ENCODE data around the gene CLEC2B. TPM values are rescaled to one million over a fixed set of nuclear protein-coding genes. Genes with fewer than 3 reads are reported as not detected.

Gene CLEC2B
- total and polyA plus RNA-seq, 8 donors = 0.87 to 30.1 (median 9.6) TPM

- no peaks in the 10 kb centered on the region for H3K9me3 ChIP-seq
- TF ChIP-seq CTCF (IDR thresholded peaks at IDR 0.05) = no peak
- no peak for TF ChIP-seq EP300 (IDR thresholded peaks at IDR 0.05)
- TF ChIP-seq POLR2AphosphoS5 (IDR thresholded peaks at IDR 0.05) = no peak
- no peak for TF ChIP-seq POLR2A (IDR thresholded peaks at IDR 0.05)
Measured at GRCh38 chr12:9809338-9809737, 59.8 kb downstream of the CLEC2B start.

GRCh38 chr12:9808504-9808903 lies 60.6 kb downstream of the CLEC2B start:
- TF ChIP-seq POLR2AphosphoS5 (IDR thresholded peaks at IDR 0.05) = no peak
- no peak for TF ChIP-seq EP300 (IDR thresholded peaks at IDR 0.05)
- TF ChIP-seq POLR2A (IDR thresholded peaks at IDR 0.05) = no peak
- TF ChIP-seq CTCF (IDR thresholded peaks at IDR 0.05) = no peak
- DNase-seq = no peak
- 60 to 65% (median 62%) methylated on average over 3 of the region's 3 CpGs for WGBS, 5 donors

More at GRCh38 chr12:9809338-9809737, 59.8 kb downstream of the CLEC2B start:
- intact Hi-C loops (cut with DNase I; ENCODE audit: low total_unique reads) = no loop called here
- Histone ChIP-seq H3K27me3 (peaks cover 0 to 11% (median 0%) of the 10 kb centered on the region in 3 donors), H3K27ac (no peak overlapping the region), H3K4me1 (peaks cover 0 to 12% (median 2%) of the 10 kb centered on the region in 4 donors), H3K4me3 (no peak overlapping the region), H3K36me3 (no peaks in the 10 kb centered on the region)
- 58 to 83% (median 71%) methylated on average over 4 of the region's 4 CpGs for WGBS, 5 donors
- DNase-seq = no peak

GRCh38 chr12:9806714-9807113 lies 62.4 kb downstream of the CLEC2B start:
- no peaks in the 10 kb centered on the region for H3K36me3 ChIP-seq
- H3K4me1 ChIP-seq = peaks cover 0 to 6% (median 0%) of the 10 kb centered on the region in 4 donors
- no peak overlapping the region for H3K4me3 ChIP-seq
- intact Hi-C loops (cut with DNase I; ENCODE audit: low total_unique reads) = no loop called here
- TF ChIP-seq POLR2AphosphoS5 (IDR thresholded peaks at IDR 0.05) = no peak
- TF ChIP-seq CTCF (IDR thresholded peaks at IDR 0.05) = no peak
- no peak for TF ChIP-seq POLR2A (IDR thresholded peaks at IDR 0.05)
- TF ChIP-seq EP300 (IDR thresholded peaks at IDR 0.05) = no peak
- DNase-seq = no peak
- no peaks in the 10 kb centered on the region for H3K9me3 ChIP-seq
- H3K27ac ChIP-seq = no peak overlapping the region
- H3K27me3 ChIP-seq = no peaks in the 10 kb centered on the region
- 73 to 87% (median 80%) methylated on average over 4 of the region's 4 CpGs for WGBS, 5 donors

More at GRCh38 chr12:9808504-9808903, 60.6 kb downstream of the CLEC2B start:
- no peaks in the 10 kb centered on the region for H3K9me3 ChIP-seq
- H3K4me1 ChIP-seq = peaks cover 0 to 6% (median 0%) of the 10 kb centered on the region in 4 donors
- no peak overlapping the region for H3K27ac ChIP-seq
- H3K36me3 ChIP-seq = no peaks in the 10 kb centered on the region
- intact Hi-C loops (cut with DNase I; ENCODE audit: low total_unique reads) = no loop called here
- H3K27me3 ChIP-seq = peaks cover 0 to 3% (median 0%) of the 10 kb centered on the region in 3 donors
- no peak overlapping the region for H3K4me3 ChIP-seq

- Histone ChIP-seq H3K27me3 (no peaks in the 10 kb centered on the region), H3K9me3 (no peaks in the 10 kb centered on the region), H3K4me1 (peaks cover 0 to 6% (median 0%) of the 10 kb centered on the region in 4 donors), H3K36me3 (no peaks in the 10 kb centered on the region), H3K27ac (no peak overlapping the region), H3K4me3 (no peak overlapping the region)
- intact Hi-C loops (cut with DNase I; ENCODE audit: low total_unique reads) = no loop called here
- TF ChIP-seq CTCF (IDR thresholded peaks at IDR 0.05) (no peak), POLR2A (IDR thresholded peaks at IDR 0.05) (no peak)
- no peak for DNase-seq
- 88 to 95% (median 91%) methylated on average over 2 of the region's 2 CpGs for WGBS, 5 donors
Measured at GRCh38 chr12:9805883-9806282, 63.3 kb downstream of the CLEC2B start.

Other genes starting within 250 kb of the CLEC2B start
- gene CLEC2D, start 199.6 kb downstream of the CLEC2B start, total RNA-seq = 10 to 100 TPM in 4 of 5 donors, not detected in 1; 21.1 to 90.2 (median 32.0) TPM
- 1 to 10 TPM; 2.2 to 6.4 (median 5.1) TPM for gene CLEC2D, start 199.6 kb downstream of the CLEC2B start, polyA plus RNA-seq
- gene CLECL1, start 136.3 kb downstream of the CLEC2B start, total RNA-seq = 1 to 10 TPM in 1 of 5 donors, not detected in 4; 1.7 TPM
- 1 to 10 TPM in 2 of 3 donors, not detected in 1; 1.0 to 3.5 TPM for gene CLECL1, start 136.3 kb downstream of the CLEC2B start, polyA plus RNA-seq
- gene CD69, start 108.5 kb downstream of the CLEC2B start, total RNA-seq = 10 to 100 TPM in 2 of 5 donors, 1 to 10 TPM in 2, not detected in 1; 2.2 to 15.4 (median 10.0) TPM
- 1 to 10 TPM; 2.1 to 3.4 (median 2.9) TPM for gene CD69, start 108.5 kb downstream of the CLEC2B start, polyA plus RNA-seq
- gene KLRF1, start 41.9 kb downstream of the CLEC2B start, total RNA-seq = 1 to 10 TPM in 2 of 5 donors, not detected in 3; 2.2 to 4.5 TPM
- 1 to 10 TPM in 2 of 3 donors, under 1 TPM in 1; 0.78 to 3.2 (median 1.9) TPM for gene KLRF1, start 41.9 kb downstream of the CLEC2B start, polyA plus RNA-seq
- not detected for gene KLRF2, start 12.1 kb upstream of the CLEC2B start, total RNA-seq
- not detected for gene KLRF2, start 12.1 kb upstream of the CLEC2B start, polyA plus RNA-seq
- not detected for gene CLEC2A, start 63.0 kb upstream of the CLEC2B start, total RNA-seq
- gene CLEC2A, start 63.0 kb upstream of the CLEC2B start, polyA plus RNA-seq = not detected
- gene CLEC12A, start 102.1 kb upstream of the CLEC2B start, total RNA-seq = 1 to 10 TPM in 1 of 5 donors, under 1 TPM in 1, not detected in 3; 0.43 to 1.1 TPM
- gene CLEC12A, start 102.1 kb upstream of the CLEC2B start, polyA plus RNA-seq = 1 to 10 TPM in 1 of 3 donors, under 1 TPM in 1, not detected in 1; 0.60 to 2.1 TPM
- gene CLEC1B, start 129.8 kb upstream of the CLEC2B start, total RNA-seq = under 1 TPM in 1 of 5 donors, not detected in 4; 0.92 TPM
- gene CLEC1B, start 129.8 kb upstream of the CLEC2B start, polyA plus RNA-seq = not detected
- gene CLEC12B, start 141.3 kb upstream of the CLEC2B start, total RNA-seq = under 1 TPM in 1 of 5 donors, not detected in 4; 0.37 TPM
- gene CLEC12B, start 141.3 kb upstream of the CLEC2B start, polyA plus RNA-seq = not detected
- gene CLEC9A, start 161.3 kb upstream of the CLEC2B start, total RNA-seq = 1 to 10 TPM in 1 of 5 donors, not detected in 4; 2.6 TPM
- gene CLEC9A, start 161.3 kb upstream of the CLEC2B start, polyA plus RNA-seq = under 1 TPM in 1 of 3 donors, not detected in 2; 0.20 TPM
- 1 to 10 TPM in 1 of 5 donors, under 1 TPM in 2, not detected in 2; 0.58 to 4.6 (median 0.87) TPM for gene CLEC1A, start 229.6 kb upstream of the CLEC2B start, total RNA-seq
- 1 to 10 TPM in 2 of 3 donors, under 1 TPM in 1; 0.46 to 3.4 (median 1.1) TPM for gene CLEC1A, start 229.6 kb upstream of the CLEC2B start, polyA plus RNA-seq